Effector memory CD4-positive, alpha-beta T cell (primary cell): ENCODE measurements around the gene FAM163B.

Experiments used
- DNase-seq, 3 donors: peaks; one replicate each; pipeline ENCODE4 v3.0.0-alpha.2; 2020
- H3K27ac ChIP-seq: 2 replicates; pipeline ENCODE4 v1.7.0; 2013; ENCODE audit warnings: mild to moderate bottlenecking, low read length, moderate library complexity; ENCODE audit not compliant: insufficient read depth, poor library complexity, severe bottlenecking
- H3K27me3 ChIP-seq: replicated peaks from 2 replicates; pipeline ENCODE4 v1.7.0; 2013; ENCODE audit warnings: mild to moderate bottlenecking, low read length; ENCODE audit not compliant: insufficient read depth, control insufficient read depth, poor library complexity, severe bottlenecking
- H3K36me3 ChIP-seq: 2 replicates; pipeline ENCODE4 v1.7.0; 2013; ENCODE audit warnings: mild to moderate bottlenecking, low read length, moderate library complexity; ENCODE audit not compliant: control insufficient read depth, insufficient read depth
- H3K4me1 ChIP-seq: 2 replicates; pipeline ENCODE4 v1.7.0; 2013; ENCODE audit warnings: low read length, mild to moderate bottlenecking; ENCODE audit not compliant: control insufficient read depth, insufficient read depth, poor library complexity, severe bottlenecking
- H3K4me3 ChIP-seq: 2 replicates; pipeline ENCODE4 v1.7.0; 2013; ENCODE audit warnings: low read length, low read depth, mild to moderate bottlenecking; ENCODE audit not compliant: insufficient read depth, poor library complexity, severe bottlenecking
- H3K9me3 ChIP-seq: 2 replicates; pipeline ENCODE4 v1.7.0; 2013; ENCODE audit warnings: mild to moderate bottlenecking, low read length, moderate library complexity; ENCODE audit not compliant: control insufficient read depth

FAM163B gene

GRCh38 chr9:133576031-133576874 lies 32.9 kb downstream of the FAM163B start:
- DNase-seq: no peak
- Histone ChIP-seq H3K36me3 (no peaks in the 10 kb centered on the region), H3K4me3 (no peak overlapping the region), H3K9me3 (no peaks in the 10 kb centered on the region), H3K27ac (no peak overlapping the region), H3K4me1 (no peaks in the 10 kb centered on the region), H3K27me3 (peaks cover 13% of the 10 kb centered on the region)

- no peak for DNase-seq
- Histone ChIP-seq H3K4me1 (no peaks in the 10 kb centered on the region), H3K36me3 (no peaks in the 10 kb centered on the region), H3K27ac (no peak overlapping the region), H3K4me3 (no peak overlapping the region), H3K27me3 (peaks cover 13% of the 10 kb centered on the region), H3K9me3 (no peaks in the 10 kb centered on the region)
These were observed 33.8 kb downstream of the FAM163B start for GRCh38 chr9:133575186-133576030.

GRCh38 chr9:133574771-133575170 lies 34.4 kb downstream of the FAM163B start:
- H3K36me3 ChIP-seq: no peaks in the 10 kb centered on the region
- H3K27me3 ChIP-seq: peaks cover 13% of the 10 kb centered on the region
- no peaks in the 10 kb centered on the region for H3K4me1 ChIP-seq
- no peak overlapping the region for H3K4me3 ChIP-seq
- no peaks in the 10 kb centered on the region for H3K9me3 ChIP-seq
- no peak overlapping the region for H3K27ac ChIP-seq
- DNase-seq: no peak

GRCh38 chr9:133573791-133574515 lies 35.2 kb downstream of the FAM163B start:
- no peak for DNase-seq
- no peaks in the 10 kb centered on the region for H3K9me3 ChIP-seq
- no peaks in the 10 kb centered on the region for H3K36me3 ChIP-seq
- H3K27me3 ChIP-seq: peaks cover 13% of the 10 kb centered on the region
- H3K4me3 ChIP-seq: no peak overlapping the region
- H3K4me1 ChIP-seq: no peaks in the 10 kb centered on the region
- no peak overlapping the region for H3K27ac ChIP-seq

- Histone ChIP-seq H3K9me3 (no peaks in the 10 kb centered on the region), H3K27me3 (peaks cover 3% of the 10 kb centered on the region)
These were observed 36.3 kb downstream of the FAM163B start for GRCh38 chr9:133572821-133573361.

DNA sequence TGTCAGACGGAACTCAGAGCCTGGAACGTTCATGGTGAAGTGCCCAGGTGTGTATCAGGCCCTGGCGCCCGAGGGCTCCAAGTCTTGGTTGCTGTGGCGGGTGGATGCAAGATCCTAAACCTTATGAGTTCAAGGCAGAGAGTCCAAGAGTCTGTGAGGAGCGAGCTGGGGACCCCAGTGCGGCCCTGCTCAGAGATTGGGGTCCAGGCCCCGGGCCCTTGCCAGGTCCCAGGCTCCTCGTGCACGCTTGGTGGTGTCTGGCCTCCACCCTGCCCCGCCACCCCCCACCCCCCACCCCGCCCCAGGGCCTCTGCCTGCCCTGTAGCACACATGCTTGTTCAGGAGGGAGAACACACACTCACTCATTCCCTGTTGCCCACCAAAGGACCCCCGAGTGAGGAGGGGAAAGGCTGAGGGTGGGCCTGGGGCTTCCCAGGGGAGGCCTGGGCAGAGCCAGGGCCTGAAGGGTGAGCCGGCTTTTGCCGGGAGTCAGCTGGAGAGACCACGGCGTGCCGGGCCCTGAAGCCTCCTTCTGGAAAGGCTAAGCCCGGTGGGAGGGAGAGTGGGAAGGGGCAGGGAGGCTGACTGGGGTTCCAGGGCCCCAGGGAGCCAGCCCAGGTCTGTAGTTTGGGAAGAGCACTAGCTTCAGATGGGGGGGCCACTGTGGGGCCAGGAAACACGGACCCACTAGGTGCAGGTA lies 37.1 kb downstream of the FAM163B start:
- H3K36me3 ChIP-seq: no peaks in the 10 kb centered on the region
- H3K27me3 ChIP-seq: peaks cover 3% of the 10 kb centered on the region
- H3K9me3 ChIP-seq: no peaks in the 10 kb centered on the region
- H3K4me1 ChIP-seq: no peaks in the 10 kb centered on the region
- DNase-seq: no peak
- H3K4me3 ChIP-seq: no peak overlapping the region
- no peak overlapping the region for H3K27ac ChIP-seq

More at GRCh38 chr9:133572821-133573361, 36.3 kb downstream of the FAM163B start:
- Histone ChIP-seq H3K36me3 (no peaks in the 10 kb centered on the region), H3K27ac (no peak overlapping the region), H3K4me3 (no peak overlapping the region), H3K4me1 (no peaks in the 10 kb centered on the region)
- DNase-seq: no peak

- Histone ChIP-seq H3K4me1 (no peaks in the 10 kb centered on the region), H3K27ac (no peak overlapping the region), H3K4me3 (no peak overlapping the region), H3K9me3 (no peaks in the 10 kb centered on the region), H3K27me3 (peaks cover 3% of the 10 kb centered on the region), H3K36me3 (no peaks in the 10 kb centered on the region)
- no peak for DNase-seq
These were observed 37.7 kb downstream of the FAM163B start for GRCh38 chr9:133571391-133571890.

DNA sequence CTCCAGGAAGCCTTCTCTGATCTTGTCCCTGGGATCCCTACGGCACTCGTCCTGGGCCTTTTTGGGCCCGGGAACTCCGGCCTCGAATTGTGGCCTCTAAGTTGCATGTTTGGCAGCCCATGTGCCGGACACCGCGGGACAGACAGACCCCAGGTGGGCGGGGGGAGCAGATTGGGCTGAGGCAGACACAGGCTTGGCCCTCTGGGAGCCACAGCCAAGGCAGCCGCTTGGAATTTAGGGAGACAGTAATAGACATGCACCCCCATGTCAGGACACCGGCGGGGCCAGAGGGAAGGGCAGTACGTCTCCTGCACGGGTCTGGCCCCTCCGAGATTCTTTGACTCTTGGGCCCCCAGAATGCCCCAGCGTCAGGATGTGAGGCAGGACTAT lies 38.5 kb downstream of the FAM163B start:
- no peak for DNase-seq
- H3K27me3 ChIP-seq: peaks cover 3% of the 10 kb centered on the region
- H3K4me3 ChIP-seq: no peak overlapping the region
- H3K9me3 ChIP-seq: no peaks in the 10 kb centered on the region
- no peaks in the 10 kb centered on the region for H3K4me1 ChIP-seq
- no peak overlapping the region for H3K27ac ChIP-seq
- H3K36me3 ChIP-seq: no peaks in the 10 kb centered on the region
